Kidney (tissue), 14 donors: ENCODE measurements around the gene SYT1. TPM values are rescaled to one million over a fixed set of nuclear protein-coding genes. Genes with fewer than 3 reads are reported as not detected.

Experiments used
- DNase-seq, 5 donors: peaks; one replicate each; pipeline ENCODE4 v3.0.0-alpha.2; 2013 to 2020
- FAIRE-seq: peaks from 2 replicates; lab custom pipeline; 2012; peaks lifted over from hg19 to GRCh38; lab: Jason Lieb, UNC
- H3K27ac ChIP-seq, 2 donors: one replicate each; pipeline ENCODE4 v1.7.0; 2013; ENCODE audit warnings: low read depth in 2 of 2, low read length in 2 of 2, inconsistent platforms in 1 of 2
- H3K27me3 ChIP-seq: one replicate; pipeline ENCODE4 v1.7.1; 2013; ENCODE audit warnings: low read length, inconsistent platforms; ENCODE audit not compliant: control insufficient read depth, insufficient read depth
- H3K36me3 ChIP-seq, 3 donors: one replicate each; pipeline versions ENCODE4 v1.7.0 to v1.7.1; 2013; ENCODE audit warnings: low read length in 3 of 3, control low read depth in 1 of 3, inconsistent platforms in 1 of 3; ENCODE audit not compliant: insufficient read depth in 3 of 3, control insufficient read depth in 2 of 3
- H3K4me1 ChIP-seq, 3 donors: one replicate each; pipeline versions ENCODE4 v1.7.0 to v1.7.1; 2013; ENCODE audit warnings: low read length in 3 of 3, inconsistent platforms in 1 of 3, low read depth in 1 of 3; ENCODE audit not compliant: control insufficient read depth in 2 of 3, insufficient read depth in 2 of 3
- H3K4me3 ChIP-seq, 3 donors: one replicate each; pipeline versions ENCODE4 v1.7.0 to v1.8.1; 2013; ENCODE audit warnings: low read length in 3 of 3, control low read depth in 1 of 3, inconsistent platforms in 1 of 3
- H3K9ac ChIP-seq, 3 donors: one replicate each; pipeline versions ENCODE4 v1.7.0 to v1.7.1; 2013; ENCODE audit warnings: low read length in 3 of 3, control low read depth in 1 of 3, inconsistent platforms in 1 of 3
- H3K9me3 ChIP-seq, 3 donors: one replicate each; pipeline versions ENCODE4 v1.7.0 to v1.7.1; 2013; ENCODE audit warnings: low read length in 3 of 3, control low read depth in 1 of 3, inconsistent platforms in 1 of 3; ENCODE audit not compliant: control insufficient read depth in 2 of 3, insufficient read depth in 1 of 3
- CTCF ChIP-seq: IDR thresholded peaks from 3 replicates; pipeline ENCODE4 v1.5.1; 2012; ENCODE audit warnings: mild to moderate bottlenecking, moderate library complexity, borderline replicate concordance; ENCODE audit not compliant: insufficient read depth; ENCODE audit errors: extremely low read depth
- intact Hi-C: fragments of 100-400 bp; cut with DNase I; formaldehyde crosslinking; loops from one replicate; pipeline ENCODE4 v1.11.1; 2022
- polyA plus RNA-seq: library from polyadenylated mRNA; stranded (reverse); fragments of 350-450 nt; fragmentation: Illumina TruSeq; extraction: RNeasy Lipid Tissue Mini Kit (QIAGEN cat#74804); gene quantifications from one replicate; pipeline ENCODE4 v1.2.3, GENCODE V29; 2014; ENCODE audit warnings: low read depth, low replicate concordance; ENCODE audit not compliant: insufficient read depth
- total RNA-seq: library from RNA; stranded (reverse); fragmentation: NEBNext Ultra II Directional; extraction: Animal tissue kit (Norgen Biotek cat#: 25700); gene quantifications from one replicate; pipeline ENCODE4 v1.2.1, GENCODE V29; 2021
- donor health status: control.
- donor health status: control.
- donor health status: control.
- donor health status: control.
- donor health status: control.
- donor health status: DM: yes; HTN: yes; CAD: no.
- donor health status: Normal renal cell carcinoma (clear cell type).

SYT1 gene
- total and polyA plus RNA-seq, 2 donors from 2014 or later = 0.69 to 1.2 TPM

GRCh38 chr12:78891646-78892353 is 27.2 kb downstream of the SYT1 start:
- H3K4me3 ChIP-seq = no peak overlapping the region
- no peak for DNase-seq
- H3K9me3 ChIP-seq = no peaks in the 10 kb centered on the region
- no peaks in the 10 kb centered on the region for H3K27me3 ChIP-seq
- no peak overlapping the region for H3K9ac ChIP-seq
- H3K4me1 ChIP-seq = no peaks in the 10 kb centered on the region
- H3K27ac ChIP-seq = no peak overlapping the region
- no peak for FAIRE-seq
- no peaks in the 10 kb centered on the region for H3K36me3 ChIP-seq
- intact Hi-C loops = no loop called here
- no peak for TF ChIP-seq CTCF

DNA sequence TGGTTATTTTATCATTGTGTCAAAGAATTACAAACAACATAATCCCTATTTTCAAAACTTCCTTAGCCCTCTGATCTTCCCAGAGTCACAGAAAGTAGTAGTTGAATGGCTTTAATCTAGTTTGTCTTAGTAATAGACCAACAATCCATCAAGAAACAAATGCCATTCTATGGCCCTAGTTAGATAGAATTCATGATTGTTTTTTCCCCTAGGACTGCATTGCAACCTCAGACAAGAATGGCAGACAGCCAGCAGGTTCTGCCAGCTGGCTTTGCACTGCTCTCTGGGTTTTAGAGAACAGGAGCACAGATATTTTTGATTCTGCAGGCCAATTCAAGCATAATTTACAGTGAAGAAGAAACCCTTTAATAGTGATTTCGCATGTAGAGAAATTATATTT is 33.8 kb downstream of the SYT1 start:
- intact Hi-C loops = no loop called here
- H3K9ac ChIP-seq = no peak overlapping the region
- DNase-seq (peak in 1 of 5 donors; percentile 15), FAIRE-seq (no peak)
- no peaks in the 10 kb centered on the region for H3K4me1 ChIP-seq
- H3K27ac ChIP-seq = no peak overlapping the region
- no peak for TF ChIP-seq CTCF
- H3K27me3 ChIP-seq = no peaks in the 10 kb centered on the region
- H3K4me3 ChIP-seq = no peak overlapping the region
- H3K9me3 ChIP-seq = no peaks in the 10 kb centered on the region
- H3K36me3 ChIP-seq = no peaks in the 10 kb centered on the region

DNA sequence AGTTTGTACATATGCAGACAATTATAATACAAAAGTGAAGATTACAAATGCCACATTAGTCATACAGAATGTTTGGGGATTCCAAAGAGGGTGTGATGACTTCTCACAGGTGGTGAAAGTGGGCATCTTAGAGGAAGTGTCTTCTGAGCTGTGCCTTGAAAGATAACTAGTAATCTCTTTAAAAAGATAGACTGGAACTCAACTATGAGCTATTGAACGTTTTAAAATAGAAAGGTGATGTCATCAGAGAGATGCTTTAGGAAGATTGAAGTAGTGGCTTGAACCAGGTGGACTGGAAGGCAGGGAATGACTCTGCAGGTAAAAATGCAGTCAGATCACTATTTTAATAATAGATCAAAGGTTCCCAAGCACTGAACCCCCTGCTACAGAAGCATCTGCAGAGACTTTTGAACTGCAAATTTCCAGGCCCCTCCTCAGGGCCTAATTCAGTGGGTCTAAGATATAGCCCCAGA is 50.3 kb downstream of the SYT1 start:
- Histone ChIP-seq H3K36me3 (no peaks in the 10 kb centered on the region), H3K9ac (no peak overlapping the region), H3K9me3 (no peaks in the 10 kb centered on the region), H3K27me3 (no peaks in the 10 kb centered on the region), H3K4me3 (no peak overlapping the region), H3K4me1 (no peaks in the 10 kb centered on the region), H3K27ac (no peak overlapping the region)
- DNase-seq (no peak), FAIRE-seq (no peak)
- intact Hi-C loops = no loop called here
- no peak for TF ChIP-seq CTCF
